Measurements from ENCODE around the gene CLCC1.
"Not testable (repeated sequence)": the region's sequence is repeated elsewhere in the genome, so short reads cannot be mapped to it uniquely, and the experiment has no call there.

CLCC1 gene

DNA sequence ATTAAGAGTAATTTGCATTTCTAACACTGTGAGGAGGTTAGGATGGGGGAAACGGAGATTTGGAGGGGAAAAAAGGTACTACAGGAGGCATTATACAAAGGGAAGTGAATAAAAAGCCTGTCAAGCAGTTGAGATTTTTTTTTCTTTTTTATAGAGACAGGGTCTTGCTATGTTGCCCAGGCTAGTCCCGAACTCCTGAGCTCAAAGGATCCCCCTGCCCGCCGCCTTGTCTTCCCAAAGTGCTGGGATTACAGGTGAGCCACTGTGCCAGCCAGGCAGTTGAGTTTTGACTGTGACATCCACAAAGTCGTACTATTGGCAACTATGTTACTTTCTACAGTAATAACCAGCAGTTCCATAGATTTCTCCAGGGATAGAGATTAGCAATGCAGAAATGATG, 2.6 kb downstream of the CLCC1 start:
- no peak for FAIRE-seq
- no peak for DNase-seq (ENCODE audit: insufficient read length, low spot score)

DNA sequence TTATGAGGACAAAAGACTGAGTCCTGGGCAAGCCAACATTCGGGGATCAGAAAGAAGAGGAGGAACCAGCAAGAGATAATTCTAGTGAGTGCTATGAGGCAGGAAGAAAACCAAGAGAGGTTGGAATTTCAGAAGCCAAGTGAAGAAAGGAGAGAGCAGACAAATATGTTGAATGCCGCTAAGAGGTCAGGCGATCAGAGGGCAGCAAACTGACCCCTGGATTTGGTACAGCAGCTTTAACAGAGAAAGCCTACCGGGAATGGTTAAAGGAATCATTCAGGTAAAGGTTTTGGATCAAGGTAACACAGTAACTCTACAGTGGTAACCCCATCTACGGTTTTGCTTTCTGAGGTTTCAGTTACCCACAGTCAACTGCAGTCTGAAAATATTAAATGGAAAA, 5.4 kb downstream of the CLCC1 start:
- TF ChIP-seq PAX5 (IDR thresholded peaks at IDR 0.05; ENCODE audit: insufficient read depth, low read length, severe bottlenecking) = no peak
- TF ChIP-seq POLR2A (IDR thresholded peaks at IDR 0.05; ENCODE audit: low read depth, low read length) = no peak
- no peak for TF ChIP-seq POLR2AphosphoS5 (IDR thresholded peaks at IDR 0.05; ENCODE audit: low read depth, low read length)
- no peak for TF ChIP-seq POU2F2 (IDR thresholded peaks at IDR 0.05; ENCODE audit: low read depth, low read length)
- no peak for TF ChIP-seq TAF1 (IDR thresholded peaks at IDR 0.05; ENCODE audit: low read depth, low read length)
- no peak for TF ChIP-seq SPI1 (IDR thresholded peaks at IDR 0.05; ENCODE audit: low read depth, low read length)
- FAIRE-seq = no peak
- no peak for DNase-seq (ENCODE audit: insufficient read length, low spot score)

More for the DNA sequence above, 2.6 kb downstream of the CLCC1 start:
- no peak for TF ChIP-seq POU2F2 (IDR thresholded peaks at IDR 0.05; ENCODE audit: low read depth, low read length)
- no peak for TF ChIP-seq PAX5 (IDR thresholded peaks at IDR 0.05; ENCODE audit: insufficient read depth, low read length, severe bottlenecking)

DNA sequence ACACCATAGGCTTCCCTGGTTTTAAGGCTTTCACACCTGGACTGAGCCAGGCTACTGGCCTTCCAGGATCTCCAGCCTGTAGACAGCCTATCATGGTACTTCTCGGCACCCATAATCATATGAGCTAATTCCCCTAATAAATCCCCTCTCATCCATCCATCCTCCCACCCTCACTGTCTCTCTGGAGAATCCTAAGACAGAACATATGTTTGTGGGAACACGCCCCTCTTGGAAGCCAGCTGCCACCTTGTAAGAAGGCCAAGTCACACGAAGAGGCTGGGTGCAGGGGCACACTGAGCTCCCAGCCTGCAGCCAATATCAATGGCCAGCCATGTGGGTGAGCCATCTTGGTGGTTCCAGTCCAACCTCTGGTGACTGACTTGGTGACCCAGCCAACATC, 7.4 kb downstream of the CLCC1 start:
- DNase-seq (ENCODE audit: insufficient read length, low spot score) (no peak), FAIRE-seq (no peak)
- no peak for TF ChIP-seq TAF1 (IDR thresholded peaks at IDR 0.05; ENCODE audit: low read depth, low read length)
- no peak for TF ChIP-seq POLR2A (IDR thresholded peaks at IDR 0.05; ENCODE audit: low read depth, low read length)
- no peak for TF ChIP-seq PAX5 (IDR thresholded peaks at IDR 0.05; ENCODE audit: insufficient read depth, low read length, severe bottlenecking)
- no peak for TF ChIP-seq POLR2AphosphoS5 (IDR thresholded peaks at IDR 0.05; ENCODE audit: low read depth, low read length)
- TF ChIP-seq SPI1 (IDR thresholded peaks at IDR 0.05; ENCODE audit: low read depth, low read length) = no peak
- no peak for TF ChIP-seq POU2F2 (IDR thresholded peaks at IDR 0.05; ENCODE audit: low read depth, low read length)

DNA sequence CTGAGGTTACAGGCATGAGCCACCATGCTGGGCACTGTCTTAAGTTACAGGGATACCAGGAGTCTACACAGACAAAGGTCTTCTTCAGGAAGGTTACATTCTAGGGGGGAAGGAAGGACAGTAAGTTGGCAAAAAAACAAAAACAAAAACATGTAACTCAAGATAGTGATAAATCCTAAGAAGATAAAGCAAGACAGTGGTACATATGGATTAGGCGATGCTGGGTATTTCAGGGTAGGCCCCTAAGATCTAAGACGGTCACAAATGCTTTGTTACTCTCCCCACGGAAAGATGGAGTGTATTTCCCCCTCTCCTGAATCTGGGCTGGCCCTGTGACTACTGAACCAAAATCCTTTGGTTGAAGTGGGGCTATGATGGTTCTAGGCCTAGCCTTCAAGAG, 8.2 kb downstream of the CLCC1 start:
- FAIRE-seq (no peak), DNase-seq (ENCODE audit: insufficient read length, low spot score) (no peak)
- TF ChIP-seq POLR2AphosphoS5 (IDR thresholded peaks at IDR 0.05; ENCODE audit: low read depth, low read length) (no peak), POU2F2 (IDR thresholded peaks at IDR 0.05; ENCODE audit: low read depth, low read length) (no peak), POLR2A (IDR thresholded peaks at IDR 0.05; ENCODE audit: low read depth, low read length) (no peak), SPI1 (IDR thresholded peaks at IDR 0.05; ENCODE audit: low read depth, low read length) (no peak), TAF1 (IDR thresholded peaks at IDR 0.05; ENCODE audit: low read depth, low read length) (no peak)

DNA sequence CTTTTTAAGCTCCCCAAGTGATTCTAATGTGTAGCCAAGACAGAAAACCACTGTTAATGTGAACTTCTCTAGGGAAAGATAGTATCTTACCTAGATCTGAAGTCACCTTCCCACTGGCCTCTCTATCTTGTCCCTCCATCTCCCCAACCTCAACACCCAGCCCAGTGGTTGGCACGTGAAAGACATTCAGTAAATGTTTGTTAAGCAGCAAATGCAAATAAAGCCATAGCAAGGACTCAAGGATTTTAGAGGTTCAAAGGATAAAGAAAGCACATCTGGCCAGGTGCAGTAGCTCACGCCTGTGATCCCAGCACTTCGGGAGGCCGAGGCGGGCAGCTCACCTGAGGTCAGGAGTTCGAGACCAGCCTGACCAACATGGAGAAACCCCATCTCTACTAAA, 9.8 kb downstream of the CLCC1 start:
- DNase-seq (ENCODE audit: insufficient read length, low spot score) (no peak), FAIRE-seq (no peak)
- TF ChIP-seq POLR2AphosphoS5 (IDR thresholded peaks at IDR 0.05; ENCODE audit: low read depth, low read length) = no peak
- no peak for TF ChIP-seq POU2F2 (IDR thresholded peaks at IDR 0.05; ENCODE audit: low read depth, low read length)
- no peak for TF ChIP-seq POLR2A (IDR thresholded peaks at IDR 0.05; ENCODE audit: low read depth, low read length)
- TF ChIP-seq PAX5 (IDR thresholded peaks at IDR 0.05; ENCODE audit: insufficient read depth, low read length, severe bottlenecking) = no peak
- no peak for TF ChIP-seq SPI1 (IDR thresholded peaks at IDR 0.05; ENCODE audit: low read depth, low read length)
- no peak for TF ChIP-seq TAF1 (IDR thresholded peaks at IDR 0.05; ENCODE audit: low read depth, low read length)

DNA sequence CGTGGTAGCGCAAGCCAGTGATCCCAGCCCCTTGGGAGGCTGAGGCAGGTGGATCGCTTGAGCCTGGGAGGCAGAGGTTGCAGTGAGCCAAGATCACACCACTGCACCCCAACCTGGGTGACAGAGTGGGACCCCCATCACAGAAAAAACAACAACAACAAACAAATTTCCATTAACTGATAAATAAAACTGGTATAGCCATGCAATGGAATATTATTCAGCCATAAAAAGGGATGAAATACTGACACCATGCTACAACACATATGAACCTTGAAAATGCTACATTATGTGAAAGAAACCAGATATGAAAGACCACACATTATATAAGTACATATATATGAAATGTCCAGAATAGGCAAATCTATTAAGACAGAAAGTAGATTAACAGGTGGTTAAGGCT, 12.0 kb downstream of the CLCC1 start:
- no peak for FAIRE-seq

DNA sequence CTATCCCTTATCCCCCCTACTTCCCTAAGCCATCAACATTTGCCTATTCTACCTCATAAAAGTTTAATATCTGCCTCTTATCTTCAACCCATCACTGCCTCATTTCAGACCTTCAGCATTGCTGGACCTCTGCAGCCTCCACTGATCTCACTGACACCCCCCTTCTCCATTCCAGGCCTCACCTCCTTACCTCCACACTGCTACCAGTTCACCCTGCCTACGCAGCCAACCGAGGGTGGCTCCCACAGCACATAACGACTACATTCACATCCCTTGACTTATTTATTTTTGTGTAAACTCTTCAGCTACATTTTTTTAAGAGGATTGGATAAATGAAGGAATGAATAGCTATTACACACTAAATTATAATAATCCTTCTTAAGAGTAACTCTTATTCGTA, 14.2 kb downstream of the CLCC1 start:
- DNase-seq (ENCODE audit: insufficient read length, low spot score) = no peak
- no peak for TF ChIP-seq POLR2A (IDR thresholded peaks at IDR 0.05; ENCODE audit: low read depth, low read length)
- TF ChIP-seq TAF1 (IDR thresholded peaks at IDR 0.05; ENCODE audit: low read depth, low read length) = no peak
- no peak for TF ChIP-seq POU2F2 (IDR thresholded peaks at IDR 0.05; ENCODE audit: low read depth, low read length)
- no peak for TF ChIP-seq POLR2AphosphoS5 (IDR thresholded peaks at IDR 0.05; ENCODE audit: low read depth, low read length)
- TF ChIP-seq SPI1 (IDR thresholded peaks at IDR 0.05; ENCODE audit: low read depth, low read length) = no peak
- no peak for TF ChIP-seq PAX5 (IDR thresholded peaks at IDR 0.05; ENCODE audit: insufficient read depth, low read length, severe bottlenecking)
- no peak for FAIRE-seq

More for the DNA sequence above, 12.0 kb downstream of the CLCC1 start:
- DNase-seq (ENCODE audit: insufficient read length, low spot score) = no peak
- no peak for TF ChIP-seq POLR2AphosphoS5 (IDR thresholded peaks at IDR 0.05; ENCODE audit: low read depth, low read length)
- no peak for TF ChIP-seq POU2F2 (IDR thresholded peaks at IDR 0.05; ENCODE audit: low read depth, low read length)
- TF ChIP-seq PAX5 (IDR thresholded peaks at IDR 0.05; ENCODE audit: insufficient read depth, low read length, severe bottlenecking) = no peak
- TF ChIP-seq SPI1 (IDR thresholded peaks at IDR 0.05; ENCODE audit: low read depth, low read length) = no peak
- no peak for TF ChIP-seq TAF1 (IDR thresholded peaks at IDR 0.05; ENCODE audit: low read depth, low read length)
- no peak for TF ChIP-seq POLR2A (IDR thresholded peaks at IDR 0.05; ENCODE audit: low read depth, low read length)

DNA sequence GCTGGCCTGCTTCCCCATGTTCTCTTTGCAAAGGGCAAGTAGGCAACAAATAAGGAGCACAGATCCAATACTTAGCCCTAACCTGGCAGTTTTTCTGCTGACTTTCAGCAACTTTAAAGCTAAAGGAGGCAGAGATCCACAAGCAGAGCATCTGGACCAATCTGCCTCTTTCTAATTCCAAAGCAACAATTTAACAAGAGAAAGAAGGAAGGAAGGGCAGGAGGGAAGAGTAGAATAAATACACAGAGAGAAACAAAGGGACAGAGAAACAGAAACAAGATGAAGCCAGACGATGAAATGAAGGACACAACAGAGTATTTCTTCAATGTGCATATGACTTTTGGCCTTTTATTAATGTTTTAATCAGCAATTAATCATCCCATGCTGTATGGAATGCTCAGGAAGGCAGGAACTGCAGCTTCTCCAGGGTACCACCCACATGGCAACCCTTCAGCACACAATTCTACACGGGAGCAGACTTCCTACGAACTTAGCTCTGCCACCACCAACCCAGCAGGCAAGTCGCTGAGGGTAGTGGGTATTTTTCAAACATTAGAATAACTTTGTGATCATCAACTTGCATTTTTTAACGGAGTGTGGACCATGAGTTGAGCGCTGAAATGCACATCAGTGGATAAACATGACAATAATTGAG, 15.3 kb downstream of the CLCC1 start:
- no peak for TF ChIP-seq PAX5 (IDR thresholded peaks at IDR 0.05; ENCODE audit: insufficient read depth, low read length, severe bottlenecking)
- no peak for TF ChIP-seq SPI1 (IDR thresholded peaks at IDR 0.05; ENCODE audit: low read depth, low read length)
- no peak for TF ChIP-seq TAF1 (IDR thresholded peaks at IDR 0.05; ENCODE audit: low read depth, low read length)
- TF ChIP-seq POLR2A (IDR thresholded peaks at IDR 0.05; ENCODE audit: low read depth, low read length) = no peak
- no peak for TF ChIP-seq POLR2AphosphoS5 (IDR thresholded peaks at IDR 0.05; ENCODE audit: low read depth, low read length)
- no peak for TF ChIP-seq POU2F2 (IDR thresholded peaks at IDR 0.05; ENCODE audit: low read depth, low read length)
- FAIRE-seq (peak; percentile 64), DNase-seq (ENCODE audit: insufficient read length, low spot score) (no peak)

DNA sequence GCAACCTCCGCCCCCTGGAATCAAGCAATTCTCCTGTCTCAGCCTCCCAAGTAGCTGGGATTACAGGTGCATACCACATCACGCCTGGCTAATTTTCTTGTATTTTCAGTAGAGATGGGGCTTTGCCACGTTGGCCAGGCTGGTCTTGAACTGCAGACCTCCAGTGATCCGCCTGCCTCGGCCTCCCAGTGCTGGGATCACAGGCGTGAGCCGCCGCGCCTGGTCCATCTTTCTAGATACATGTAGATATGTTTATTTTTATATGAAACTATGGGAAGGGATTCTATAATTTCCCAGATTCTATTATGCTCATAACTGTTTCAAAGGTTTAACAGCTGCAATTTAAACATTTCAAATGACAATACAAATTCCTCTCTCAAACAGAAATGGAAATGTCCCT, 27.1 kb downstream of the CLCC1 start:
- TF ChIP-seq POLR2AphosphoS5 (IDR thresholded peaks at IDR 0.05; ENCODE audit: low read depth, low read length) (no peak), POLR2A (IDR thresholded peaks at IDR 0.05; ENCODE audit: low read depth, low read length) (no peak), POU2F2 (IDR thresholded peaks at IDR 0.05; ENCODE audit: low read depth, low read length) (no peak), TAF1 (IDR thresholded peaks at IDR 0.05; ENCODE audit: low read depth, low read length) (no peak), SPI1 (IDR thresholded peaks at IDR 0.05; ENCODE audit: low read depth, low read length) (no peak), PAX5 (IDR thresholded peaks at IDR 0.05; ENCODE audit: insufficient read depth, low read length, severe bottlenecking) (no peak)

DNA sequence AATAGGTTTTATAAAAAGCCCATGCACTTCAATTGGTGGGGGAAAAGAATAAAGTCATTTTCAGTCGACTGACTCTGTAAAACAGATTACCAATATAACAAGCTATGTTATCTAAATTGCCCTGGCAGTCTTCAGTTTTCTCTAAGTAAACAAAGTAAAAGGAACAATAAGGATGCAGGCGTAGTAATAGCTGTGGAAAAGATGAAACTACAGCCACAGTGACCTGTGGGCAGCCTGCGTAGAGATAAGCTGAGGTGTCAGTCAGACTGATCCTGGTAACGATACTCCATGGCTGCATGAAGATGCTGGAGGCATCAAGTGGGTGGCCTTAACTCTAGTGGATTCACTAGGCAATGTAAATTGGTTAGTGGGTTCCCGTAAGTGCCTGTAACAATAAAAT, 29.3 kb downstream of the CLCC1 start:
- FAIRE-seq = no peak
- TF ChIP-seq SPI1 (IDR thresholded peaks at IDR 0.05; ENCODE audit: low read depth, low read length) (no peak), POLR2AphosphoS5 (IDR thresholded peaks at IDR 0.05; ENCODE audit: low read depth, low read length) (no peak), POU2F2 (IDR thresholded peaks at IDR 0.05; ENCODE audit: low read depth, low read length) (no peak), PAX5 (IDR thresholded peaks at IDR 0.05; ENCODE audit: insufficient read depth, low read length, severe bottlenecking) (no peak), TAF1 (IDR thresholded peaks at IDR 0.05; ENCODE audit: low read depth, low read length) (no peak), POLR2A (IDR thresholded peaks at IDR 0.05; ENCODE audit: low read depth, low read length) (no peak)
- DNase-seq (ENCODE audit: insufficient read length, low spot score) = no peak

More for the DNA sequence above, 27.1 kb downstream of the CLCC1 start:
- DNase-seq (ENCODE audit: insufficient read length, low spot score) = no peak
- no peak for FAIRE-seq

DNA sequence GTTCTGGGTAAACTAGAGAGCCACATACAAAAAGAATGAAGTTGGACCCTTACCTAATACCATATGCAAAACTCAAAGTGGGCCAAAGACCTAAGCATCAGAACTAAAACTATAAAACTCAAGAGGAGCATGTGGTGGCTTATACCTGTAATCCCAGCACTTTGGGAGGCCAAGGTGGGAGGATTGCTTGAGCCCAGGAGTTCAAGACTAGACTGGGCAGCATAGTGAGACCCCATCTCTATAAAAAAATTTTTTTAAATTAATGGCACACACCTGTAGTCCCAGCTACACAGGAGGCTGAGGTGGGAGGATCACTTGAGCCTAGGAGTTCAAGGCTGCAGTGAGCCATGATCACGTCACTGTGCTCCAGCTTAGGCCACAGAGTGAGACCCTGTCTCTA, 35.7 kb downstream of the CLCC1 start:
- DNase-seq (ENCODE audit: insufficient read length, low spot score); FAIRE-seq: not testable (repeated sequence)
